BLaER1 (cell line): ENCODE results near the gene SCAF8.

Experiments used
- H3K27ac ChIP-seq: shearing (Covaris generic); formaldehyde crosslinking; 2 replicates; pipeline ENCODE4 v1.8.1; 2022
- H3K27me3 ChIP-seq: shearing (Covaris generic); formaldehyde crosslinking; 2 replicates; pipeline ENCODE4 v1.8.1; 2022
- H3K36me3 ChIP-seq: shearing (Covaris generic); formaldehyde crosslinking; 2 replicates; pipeline ENCODE4 v1.8.1; 2022
- H3K4me1 ChIP-seq: shearing (Covaris generic); formaldehyde crosslinking; 2 replicates; pipeline ENCODE4 v1.8.1; 2022
- H3K4me2 ChIP-seq: shearing (Covaris generic); formaldehyde crosslinking; 2 replicates; pipeline ENCODE4 v1.8.1; 2022
- H3K4me3 ChIP-seq: shearing (Covaris generic); formaldehyde crosslinking; 2 replicates; pipeline ENCODE4 v1.8.1; 2022
- H3K9ac ChIP-seq: shearing (Covaris generic); formaldehyde crosslinking; 2 replicates; pipeline ENCODE4 v1.8.1; 2022
- H3K9me3 ChIP-seq: shearing (Covaris generic); formaldehyde crosslinking; 2 replicates; pipeline ENCODE4 v1.8.1; 2022
- H4K20me1 ChIP-seq: shearing (Covaris generic); formaldehyde crosslinking; 2 replicates; pipeline ENCODE4 v1.8.1; 2022
- Cebpa-rat ChIP-seq: shearing (Covaris generic); IDR thresholded peaks from 2 replicates; pipeline ENCODE4 v1.8.1; 2022

Gene SCAF8

DNA sequence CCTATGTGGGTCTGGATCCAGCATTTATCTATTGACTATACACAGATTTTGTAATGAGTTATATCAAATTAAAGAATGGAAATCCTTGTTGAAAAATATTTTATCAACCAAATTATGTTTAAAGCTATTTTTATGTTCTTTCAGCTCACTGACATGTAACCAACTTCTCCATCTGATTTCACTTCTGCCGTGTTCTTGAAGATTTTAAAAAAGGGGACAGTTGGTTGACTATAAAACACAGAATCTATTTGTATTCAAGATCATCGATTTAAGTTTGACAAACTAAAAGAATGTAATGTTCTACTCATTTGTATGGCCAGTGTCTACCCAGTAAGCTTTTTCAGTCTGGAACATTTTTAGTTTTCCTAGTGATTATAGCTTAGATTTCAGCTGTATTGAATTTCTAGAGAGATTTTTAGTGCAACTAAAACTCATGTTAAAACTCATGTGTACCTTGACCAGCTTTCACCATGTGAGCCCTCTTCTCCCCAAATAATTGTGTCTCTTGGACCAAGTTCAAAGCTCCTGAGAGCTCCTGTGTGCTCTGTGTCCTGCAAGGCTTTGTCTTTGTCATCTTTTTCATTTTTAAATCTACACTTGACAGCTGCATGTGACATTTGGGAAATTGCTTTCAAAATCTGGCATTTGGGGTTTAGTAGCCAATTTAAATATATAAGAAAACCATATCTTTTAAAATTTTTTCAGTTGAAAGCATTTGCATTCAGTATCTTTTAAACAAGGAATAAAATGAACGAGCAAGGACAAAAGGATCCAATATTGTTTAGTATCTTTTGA lies 143.5 kb downstream of the SCAF8 start:
- H3K9me3 ChIP-seq = no peaks in the 10 kb centered on the region
- H3K4me1 ChIP-seq = no peaks in the 10 kb centered on the region
- peaks cover 7% of the 10 kb centered on the region; the same call in 1 of the 2 replicates for H3K36me3 ChIP-seq
- no peak overlapping the region for H3K4me2 ChIP-seq
- H3K27ac ChIP-seq = no peak overlapping the region
- no peak overlapping the region for H3K9ac ChIP-seq
- peaks cover 9% of the 10 kb centered on the region; the same call in 1 of the 2 replicates for H4K20me1 ChIP-seq
- TF ChIP-seq Cebpa-rat = no peak
- H3K27me3 ChIP-seq = no peaks in the 10 kb centered on the region
- no peak overlapping the region for H3K4me3 ChIP-seq

DNA sequence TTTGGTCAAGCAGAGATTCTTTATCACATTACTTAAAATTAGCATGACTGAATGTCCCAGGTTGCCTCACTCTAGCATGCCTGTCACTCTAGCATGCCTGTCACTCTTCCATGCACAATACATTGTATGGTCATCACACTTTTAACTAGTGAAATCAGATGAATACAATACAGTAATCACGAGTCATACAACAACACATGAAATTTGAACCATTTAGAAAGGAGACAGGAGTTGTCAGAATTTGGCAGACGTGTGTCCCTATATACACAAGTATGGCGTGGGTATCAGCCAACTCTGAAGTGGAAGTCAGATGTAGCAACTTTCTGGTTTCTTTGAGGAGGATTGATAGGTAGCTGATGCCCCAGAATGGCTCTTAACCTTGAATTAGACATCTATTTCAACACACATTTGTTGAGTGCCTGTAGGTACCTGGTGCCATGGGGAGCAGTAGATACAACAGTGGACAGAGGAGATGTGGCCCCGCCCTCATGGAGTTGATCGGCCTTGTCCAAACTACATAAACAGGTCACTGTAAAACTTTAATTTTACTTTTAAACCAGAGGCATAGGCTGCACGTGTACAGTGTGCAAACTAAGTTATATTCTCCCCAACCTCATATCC lies 145.8 kb downstream of the SCAF8 start:
- Histone ChIP-seq H4K20me1 (no peaks in the 10 kb centered on the region), H3K4me3 (no peak overlapping the region), H3K36me3 (peaks cover 11% of the 10 kb centered on the region; the same call in 1 of the 2 replicates), H3K9me3 (no peaks in the 10 kb centered on the region), H3K27ac (no peak overlapping the region), H3K4me2 (no peak overlapping the region), H3K4me1 (no peaks in the 10 kb centered on the region), H3K9ac (no peak overlapping the region), H3K27me3 (no peaks in the 10 kb centered on the region)
- TF ChIP-seq Cebpa-rat = no peak

- Histone ChIP-seq H3K9ac (no peak overlapping the region), H3K27ac (no peak overlapping the region), H3K4me3 (no peak overlapping the region), H4K20me1 (no peaks in the 10 kb centered on the region), H3K9me3 (no peaks in the 10 kb centered on the region), H3K27me3 (no peaks in the 10 kb centered on the region), H3K4me2 (no peak overlapping the region), H3K4me1 (no peaks in the 10 kb centered on the region), H3K36me3 (peaks cover 11% of the 10 kb centered on the region; the same call in 1 of the 2 replicates)
- TF ChIP-seq Cebpa-rat = no peak
Measured at GRCh38 chr6:154882107-154882506, 148.9 kb downstream of the SCAF8 start.
